HuH-7.5 (cell line): ENCODE data around the gene POLG2.
A peak's percentile ranks its signal among the peaks of the same experiment; 100 is the strongest.
"Not testable (repeated sequence)": the region's sequence is repeated elsewhere in the genome, so short reads cannot be mapped to it uniquely, and the experiment has no call there.

Source experiments
- DNase-seq: peaks from one replicate; pipeline ENCODE4 v3.0.0; 2011; ENCODE audit warnings: low spot score

Gene POLG2

DNA sequence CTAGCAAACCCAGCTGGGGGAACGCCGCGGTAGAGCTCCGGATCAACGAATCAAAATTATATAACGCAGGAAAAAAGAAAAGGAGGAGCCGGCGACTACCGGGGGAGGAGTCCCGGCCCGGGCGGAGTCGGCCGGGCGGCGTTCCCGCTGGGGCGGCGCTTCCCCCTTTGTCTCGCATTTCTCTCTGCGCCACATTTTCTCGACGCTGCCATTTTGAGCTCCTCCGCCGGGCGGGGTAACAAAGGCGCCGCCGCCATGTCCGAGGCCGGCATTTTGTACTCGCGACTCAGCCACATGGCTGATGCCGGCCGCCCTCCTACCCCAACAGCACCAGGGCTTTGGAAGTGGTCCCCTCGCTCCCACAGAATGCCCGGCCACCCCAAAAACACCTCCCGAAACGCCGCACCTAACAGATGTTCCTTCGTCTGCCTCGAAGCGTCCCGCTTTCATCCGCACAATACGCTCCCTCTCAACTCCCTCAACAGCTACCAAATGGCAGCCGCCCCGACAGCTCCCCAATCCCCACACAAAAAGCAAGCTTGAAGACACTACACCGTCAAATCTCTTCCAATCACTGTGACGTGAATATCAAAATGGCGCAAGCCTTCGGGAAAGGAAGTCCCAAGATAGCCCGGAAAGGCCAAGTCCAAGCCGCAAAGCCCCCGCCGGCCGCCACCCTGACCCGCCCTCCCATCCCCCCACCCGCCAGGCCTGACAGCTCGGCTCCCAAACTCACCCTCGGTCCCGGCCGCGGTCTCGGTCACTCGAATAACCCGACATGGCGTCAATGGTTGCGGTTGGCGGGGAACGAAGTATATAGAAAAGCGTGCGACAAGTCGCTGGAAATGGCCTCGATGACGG lies 8.7 kb upstream of the POLG2 start:
- DNase-seq, result peak; percentile 45

- DNase-seq, result no peak
Measured at GRCh38 chr17:64504769-64505339, 8.0 kb upstream of the POLG2 start.

DNA sequence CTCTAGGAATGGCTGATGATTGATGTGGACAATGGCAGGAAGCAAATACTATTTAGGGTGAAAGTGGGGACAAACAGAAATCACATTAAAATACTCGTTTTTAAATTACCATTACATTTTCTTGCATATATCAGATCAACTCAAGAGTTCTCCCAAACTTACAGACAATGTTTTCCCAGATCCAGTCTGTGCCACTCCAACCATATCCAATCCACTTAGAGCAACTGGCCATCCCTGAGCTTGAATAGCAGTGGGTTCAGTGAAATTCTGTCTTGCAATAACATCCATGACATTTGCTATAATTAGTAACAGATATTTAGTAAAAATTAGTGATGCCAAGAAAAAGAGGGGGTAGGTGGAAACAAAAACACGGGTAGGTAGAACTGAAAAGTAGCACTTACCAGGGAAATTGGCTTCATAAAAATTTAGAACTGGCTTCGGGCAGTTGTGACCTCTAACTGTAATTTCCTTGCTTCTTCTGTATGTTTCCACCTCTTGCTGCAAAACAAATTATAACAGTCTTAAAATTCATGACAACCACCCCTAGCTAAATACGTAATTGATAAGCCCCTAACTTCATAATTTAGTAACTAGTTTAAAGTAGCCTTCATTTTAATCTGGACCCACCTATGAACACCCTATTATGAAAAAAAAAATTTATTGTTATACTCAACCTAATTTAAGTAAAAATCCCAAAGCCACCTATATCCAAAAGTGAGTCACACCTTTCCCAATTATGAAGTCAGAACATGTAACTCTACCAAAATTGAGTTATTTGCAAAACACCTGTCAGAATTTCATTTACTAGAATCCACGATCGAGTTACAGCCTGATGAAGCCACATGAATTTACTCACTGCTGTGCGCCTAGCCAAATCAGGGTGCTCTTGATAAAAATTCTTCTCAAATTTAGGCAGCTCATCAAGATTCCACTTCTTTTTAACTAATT lies 7.2 kb upstream of the POLG2 start:
- DNase-seq, result no peak

DNA sequence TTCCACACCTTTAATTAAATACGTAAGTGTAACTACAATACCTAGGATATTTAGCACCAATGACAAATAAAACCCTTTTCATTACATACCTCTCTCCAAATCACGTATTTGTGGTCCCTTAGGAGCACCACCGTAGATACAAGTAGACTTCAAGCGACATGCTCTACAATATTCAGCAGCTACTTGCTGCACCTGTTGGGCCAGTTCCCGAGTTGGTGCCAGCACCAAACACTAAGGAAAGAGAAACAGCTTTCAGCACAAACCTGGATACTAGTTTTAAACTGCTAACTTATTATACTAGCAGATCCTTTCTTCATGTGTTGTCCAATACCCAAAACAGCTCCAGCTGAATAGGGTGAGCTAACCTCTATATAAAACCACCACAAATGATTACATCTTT lies 6.5 kb upstream of the POLG2 start:
- DNase-seq, result no peak

DNA sequence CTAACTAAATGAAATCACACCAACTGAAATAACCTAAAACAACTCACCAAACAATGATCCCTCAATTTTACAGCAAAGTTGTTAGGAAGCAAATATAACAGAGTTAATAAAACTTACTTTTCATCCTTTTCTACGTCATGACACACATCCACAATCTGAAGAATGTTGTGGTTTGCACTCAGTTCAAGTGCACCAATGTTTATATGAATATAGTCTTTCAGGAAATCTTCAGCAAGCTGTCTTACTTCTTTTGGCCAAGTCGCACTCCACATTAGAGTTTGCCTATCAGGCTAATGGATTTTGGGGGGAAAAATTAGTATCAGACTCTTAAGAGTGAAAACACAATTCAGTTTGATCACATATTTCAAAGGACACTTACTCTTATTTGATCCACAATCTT lies 6.0 kb upstream of the POLG2 start:
- no peak for DNase-seq

GRCh38 chr17:64502021-64502420 lies 5.2 kb upstream of the POLG2 start:
- no peak for DNase-seq

- DNase-seq, result no peak
Measured at GRCh38 chr17:64500862-64501765, 4.3 kb upstream of the POLG2 start.

DNA sequence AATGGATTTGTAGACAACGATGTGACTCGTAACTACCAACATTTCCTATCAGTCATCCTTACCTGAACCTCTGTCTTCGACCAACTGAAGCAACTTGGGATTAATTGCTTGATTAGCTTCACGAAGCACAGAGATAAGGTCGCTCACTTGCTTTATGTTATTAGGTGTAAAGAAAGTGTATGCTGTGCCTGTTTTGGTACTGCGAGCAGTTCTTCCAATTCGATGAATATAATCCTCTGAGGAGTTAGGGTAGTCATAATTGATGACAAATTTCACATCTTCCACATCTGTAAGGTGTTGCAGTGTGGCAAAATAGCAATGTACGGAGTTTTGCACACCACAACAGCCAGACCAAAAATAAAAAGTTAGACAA lies 3.6 kb upstream of the POLG2 start:
- DNase-seq, result no peak

- DNase-seq, result no peak
Measured at GRCh38 chr17:64499805-64500486, 3.1 kb upstream of the POLG2 start.

DNA sequence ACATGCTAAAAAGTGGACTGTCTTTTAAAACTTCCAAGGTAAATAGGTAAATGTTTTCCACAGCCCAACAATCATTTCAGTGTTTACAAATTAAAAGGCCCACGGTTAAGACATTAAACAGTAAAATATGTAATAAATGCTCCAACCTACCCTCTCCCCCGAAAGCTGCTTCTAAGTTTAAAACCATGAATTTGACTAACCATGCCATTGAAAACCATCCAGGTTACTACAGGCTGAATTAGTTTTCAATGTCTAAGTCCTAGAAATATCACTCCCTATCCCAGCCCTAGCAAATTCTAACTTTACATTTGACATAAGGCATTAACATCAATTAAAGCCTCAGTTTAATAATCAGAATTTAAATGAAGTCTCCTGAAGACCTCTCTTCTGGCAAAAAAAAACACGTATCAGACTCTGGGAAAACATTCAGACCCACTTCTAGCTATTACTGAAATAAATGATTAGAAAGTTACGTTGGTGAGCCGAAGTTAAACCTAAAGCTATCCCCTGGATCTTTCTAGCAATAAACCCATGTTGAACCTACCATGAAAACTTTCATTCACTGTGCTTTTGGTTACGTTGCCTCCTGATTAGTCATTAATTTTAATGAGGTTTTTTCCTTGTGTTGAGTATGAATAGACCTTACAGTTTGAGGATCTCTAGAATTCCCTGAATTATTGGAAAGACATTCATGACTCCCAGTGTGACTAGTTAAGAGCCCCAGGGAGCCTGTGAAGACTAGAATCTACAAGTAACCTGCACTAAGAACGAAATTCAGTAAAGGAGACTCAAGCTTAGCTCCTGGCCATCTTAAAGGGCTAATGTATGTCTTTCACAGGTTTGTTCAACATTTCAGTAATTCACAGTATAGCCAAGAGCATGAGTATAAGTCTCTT lies 1.7 kb upstream of the POLG2 start:
- DNase-seq, result no peak

DNA sequence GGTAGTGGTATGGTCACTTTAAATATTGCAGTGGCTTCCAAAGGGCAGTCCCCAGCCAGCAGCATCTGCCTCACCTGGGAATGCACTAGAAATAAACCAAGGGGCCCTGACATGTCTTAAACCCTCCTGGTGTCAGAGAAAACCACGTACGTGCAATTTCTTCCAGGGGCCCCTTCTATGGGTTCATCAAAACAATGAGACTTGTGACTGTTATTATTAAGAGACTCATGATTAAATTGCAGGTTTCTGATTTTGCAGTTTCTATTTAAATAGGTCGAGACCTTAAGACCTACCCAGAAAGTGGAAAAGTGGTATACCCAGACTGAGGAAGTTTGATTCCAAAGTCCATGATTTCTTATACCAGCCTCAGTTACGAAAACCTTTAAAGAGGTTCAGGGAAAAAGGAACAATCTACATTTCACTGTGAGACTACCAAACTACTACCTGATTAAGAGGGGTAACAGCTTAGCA lies 746 bp upstream of the POLG2 start:
- DNase-seq, result no peak

DNA sequence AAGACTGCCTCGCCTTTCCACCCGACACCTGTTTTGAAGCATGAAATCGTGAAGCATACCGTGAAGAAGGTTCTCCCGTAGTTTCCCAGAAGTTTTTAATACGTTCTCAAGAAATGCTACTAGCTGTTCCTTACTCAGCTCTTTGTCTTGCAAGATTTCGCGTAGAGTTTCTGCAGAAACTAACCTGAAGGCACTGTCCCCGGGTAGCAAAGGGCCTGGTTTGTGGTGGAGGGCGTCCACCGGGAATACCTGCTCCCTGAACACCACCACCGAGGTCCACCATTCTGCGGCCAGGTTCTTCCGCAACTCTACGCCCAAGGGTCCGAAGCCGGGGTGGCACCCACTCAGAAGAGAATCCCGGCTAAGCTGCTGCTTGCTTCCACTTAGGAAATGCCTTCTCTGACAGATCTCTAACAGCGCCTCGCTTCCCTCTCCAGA lies 487 bp downstream of the POLG2 start:
- peak; percentile 23 for DNase-seq

GRCh38 chr17:64495300-64495699 lies 1.6 kb downstream of the POLG2 start:
- DNase-seq, result not testable (repeated sequence)

DNA sequence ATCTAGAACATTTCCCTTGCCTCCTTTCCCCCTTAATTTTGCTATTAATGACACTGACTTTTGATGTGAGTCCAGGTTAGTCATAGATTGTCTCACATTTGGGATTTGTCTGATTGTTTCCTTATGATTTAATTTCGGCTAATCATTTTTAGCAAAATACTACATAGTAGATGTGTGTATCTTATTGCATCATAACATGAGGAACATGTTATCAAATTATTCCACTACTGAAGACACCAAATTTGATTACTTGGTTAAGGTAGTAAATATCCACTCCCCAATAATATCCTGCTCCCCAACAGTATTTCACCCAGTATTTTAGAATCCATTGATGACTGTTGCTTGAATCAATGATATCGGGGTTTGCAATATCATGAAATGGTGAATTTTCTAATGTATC lies 2.7 kb downstream of the POLG2 start:
- no peak for DNase-seq

DNA sequence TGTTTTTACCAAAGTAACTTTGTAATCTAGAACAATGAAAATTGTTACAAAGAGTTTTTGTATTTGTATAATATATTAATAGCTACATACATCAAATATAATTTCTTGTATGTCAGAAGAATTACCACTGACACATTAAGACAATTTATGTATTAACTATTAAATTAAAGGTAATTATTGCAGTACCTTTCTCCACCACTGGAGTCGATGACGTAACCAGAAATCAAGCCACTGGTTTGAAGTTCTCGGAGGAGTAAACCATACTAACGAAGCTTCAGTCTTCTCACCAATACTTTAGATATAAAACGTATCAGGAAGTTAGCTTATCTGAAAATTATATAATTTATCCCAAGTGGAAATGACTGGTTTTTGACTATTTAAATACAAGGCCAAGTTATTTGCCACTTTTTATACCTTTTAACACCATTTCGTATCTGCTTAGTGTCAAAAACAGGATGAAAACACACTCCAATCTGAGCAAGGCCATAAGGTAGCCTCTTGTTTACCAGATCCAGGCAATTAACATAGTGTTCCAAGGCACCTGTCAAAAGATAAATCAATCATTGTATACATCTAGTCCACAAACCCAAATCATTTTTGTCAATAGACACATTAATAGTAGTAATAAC lies 4.3 kb downstream of the POLG2 start:
- no peak for DNase-seq

DNA sequence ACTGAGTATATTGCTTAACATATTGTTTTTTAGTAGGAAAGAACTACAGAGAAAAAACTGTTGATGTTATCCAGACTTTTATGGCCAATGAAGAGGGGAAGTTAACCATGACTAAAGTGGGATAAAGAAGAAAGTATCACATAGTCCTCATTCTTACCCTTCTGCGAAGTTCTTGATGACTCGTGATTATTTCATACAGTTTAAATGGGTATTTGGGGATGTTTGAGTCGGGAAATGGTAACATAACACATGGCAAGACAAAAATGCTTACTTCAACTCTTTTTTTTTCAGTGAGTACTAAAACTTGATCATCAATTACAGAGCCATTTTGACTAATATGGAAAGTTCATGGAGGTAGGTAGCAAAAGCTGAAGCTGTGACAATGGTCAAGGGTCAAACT lies 4.9 kb downstream of the POLG2 start:
- DNase-seq, result no peak

GRCh38 chr17:64491034-64491860 lies 5.6 kb downstream of the POLG2 start:
- DNase-seq, result no peak

DNA sequence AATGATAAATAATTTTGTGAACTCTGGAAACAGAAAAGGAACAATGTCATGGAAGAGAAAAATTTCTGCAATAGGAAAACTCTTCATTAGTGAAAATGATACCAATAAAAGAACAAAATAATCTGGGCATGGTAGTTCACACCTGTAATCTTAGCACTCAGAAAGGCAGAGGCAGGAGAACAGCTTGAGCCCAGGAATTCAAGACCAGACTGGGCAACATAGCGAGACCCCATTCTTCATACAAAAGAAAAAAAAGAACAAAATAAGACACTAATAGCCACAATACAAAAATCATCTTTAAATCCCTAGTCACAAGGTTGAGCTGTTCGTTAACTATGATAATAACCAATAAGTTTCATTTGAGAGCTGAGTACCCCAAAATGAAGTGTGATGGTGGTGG lies 8.6 kb downstream of the POLG2 start:
- no peak for DNase-seq
